ENCODE measurements around the gene UGT1A1. TPM values are rescaled to one million over a fixed set of nuclear protein-coding genes. Genes with fewer than 3 reads are reported as not detected.

The UGT1A1 gene
- total RNA-seq, 1 experiment from 2014 or later, result not detected

- Mint-ChIP-seq H3K36me3 (ENCODE audit: insufficient read depth in 1 of 3, low read depth in 3 of 3) (peaks cover 1 to 4% (median 3%) of the 10 kb centered on the region in 3 experiments; a peak in 4 of 7 replicates), H3K27ac (no peak within 1 kb of the TSS), H3K4me3 (no peak within 1 kb of the TSS), H3K27me3 (ENCODE audit: low read depth) (peaks cover 9% of the 10 kb centered on the region; the same call in 1 of the 2 replicates), H3K9me3 (peaks cover 14 to 21% of the 10 kb centered on the region in 2 experiments; a peak in 4 of 5 replicates), H3K4me1 (no peaks in the 10 kb centered on the region)
- H3K14ac ChIP-seq (ENCODE audit: insufficient read depth, low read length), result no peak within 1 kb of the TSS
- H2BK5ac ChIP-seq (ENCODE audit: insufficient read length, low read length), result no peak within 1 kb of the TSS
- H4K91ac ChIP-seq (ENCODE audit: insufficient read length, low read depth, low read length), result no peak within 1 kb of the TSS
- no peaks in the 10 kb centered on the region for H3K23me2 ChIP-seq (ENCODE audit: insufficient read length, low read depth, low read length, poor library complexity, severe bottlenecking)
- H3K4me1 ChIP-seq (ENCODE audit: insufficient read depth, low read length), result no peaks in the 10 kb centered on the region
- H3K4me2 ChIP-seq (ENCODE audit: insufficient read depth, insufficient read length, low read length), result no peak within 1 kb of the TSS
- H4K20me1 ChIP-seq (ENCODE audit: control insufficient read depth, insufficient read depth, insufficient read length), result no peaks in the 10 kb centered on the region
- TF ChIP-seq CTCF (conservative IDR thresholded peaks at IDR 0.05), result no peak
- H3T11ph ChIP-seq (ENCODE audit: low read length), result no peak within 1 kb of the TSS
- no peak within 1 kb of the TSS for H2AK5ac ChIP-seq (ENCODE audit: insufficient read length, low read length)
- H2BK15ac ChIP-seq (ENCODE audit: low read depth, low read length), result no peak within 1 kb of the TSS
- no CpG with 5 or more reads among the region's 2 CpGs for WGBS (ENCODE audit: extremely low coverage, insufficient read length, low lambda C conversion rate)
- no peak within 1 kb of the TSS for H2BK20ac ChIP-seq (ENCODE audit: low read depth, low read length, poor library complexity, severe bottlenecking)
- H3K23ac ChIP-seq (ENCODE audit: insufficient read length, low read depth, low read length), result no peak within 1 kb of the TSS
- no peak for DNase-seq
- H2AFZ ChIP-seq (ENCODE audit: low read length), result no peak within 1 kb of the TSS
- H3K79me1 ChIP-seq (ENCODE audit: insufficient read depth, low read depth, low read length, poor library complexity, severe bottlenecking), result no peaks in the 10 kb centered on the region
- H3K4ac ChIP-seq (ENCODE audit: low read depth, low read length), result no peak within 1 kb of the TSS
- H2BK120ac ChIP-seq (ENCODE audit: low read depth, low read length, poor library complexity, severe bottlenecking), result no peak within 1 kb of the TSS
- no peak within 1 kb of the TSS for H2BK12ac ChIP-seq (ENCODE audit: insufficient read length, low read depth, low read length)
- H3K9me3 ChIP-seq (ENCODE audit: control insufficient read depth, low read depth, low read length), result peaks cover 4% of the 10 kb centered on the region
- H3K27ac ChIP-seq (ENCODE audit: insufficient read length, low read depth, low read length), result no peak within 1 kb of the TSS
- no peak within 1 kb of the TSS for H4K5ac ChIP-seq (ENCODE audit: insufficient read length, low read depth, low read length)
- H3K56ac ChIP-seq (ENCODE audit: insufficient read length, low read depth, low read length), result no peak within 1 kb of the TSS
- H3K9ac ChIP-seq (ENCODE audit: extremely low read depth, insufficient read length, low read length), result no peak within 1 kb of the TSS
- no peaks in the 10 kb centered on the region for H3K79me2 ChIP-seq (ENCODE audit: insufficient read depth, low read length)
- no peak within 1 kb of the TSS for H3K18ac ChIP-seq (ENCODE audit: insufficient read length, low read depth, low read length)
- no peaks in the 10 kb centered on the region for H3K27me3 ChIP-seq (ENCODE audit: insufficient read depth, low read length)
- no peak within 1 kb of the TSS for H4K8ac ChIP-seq (replicated peaks; ENCODE audit: insufficient read length, low read depth, low read length)
Measured at GRCh38 chr2:233778030-233778429, 18.0 kb downstream of the UGT1A1 start, which contains the start of gene MROH2A. Gene MROH2A, plus strand, starts transcription at chr2:233778330. Its CDS starts 1,029 bp downstream, at chr2:233779359.
